Endothelial cell of umbilical vein (primary cell): ENCODE measurements around the gene FANCG. TPM values are rescaled to one million over a fixed set of nuclear protein-coding genes. Genes with fewer than 3 reads are reported as not detected.

ENCODE experiments used
- BruUV-seq: library from RNA; stranded (reverse); fragments of 400-500 nt; replicated peaks from 2 replicates; lab custom pipeline; 2021; lab: Mats Ljungman, UMichigan
- CTCF ChIA-PET: fragments of 300-600, 350-600 bp; sonication (Branson Sonifier 250); formaldehyde crosslinking; loops from one replicate; lab custom pipeline; 2021; ENCODE audit warnings: antibody characterized with exemption, inconsistent platforms; lab: Charles Lee
- POLR2A ChIA-PET: fragments of 300-600, 350-600 bp; sonication (Branson Sonifier 250); formaldehyde crosslinking; loops from one replicate; lab custom pipeline; 2021; ENCODE audit warnings: antibody characterized with exemption, inconsistent platforms; lab: Charles Lee
- DNase-seq: peaks from one replicate; pipeline ENCODE4 v3.0.0-alpha.2; 2011; ENCODE audit warnings: low read depth, low spot score
- FAIRE-seq: peaks from 2 replicates; lab custom pipeline; 2011; peaks lifted over from hg19 to GRCh38; lab: Jason Lieb, UNC
- H2AFZ ChIP-seq: 2 replicates; pipeline ENCODE4 v1.6.0; 2012; ENCODE audit warnings: low read depth, low read length, control low read depth, inconsistent platforms
- H3K27ac ChIP-seq: 2 replicates; pipeline ENCODE4 v1.5.1; 2011; ENCODE audit warnings: low read depth, mild to moderate bottlenecking, control low read depth, low read length, moderate library complexity; ENCODE audit not compliant: insufficient read depth
- H3K27me3 ChIP-seq, 2 experiments: 2 replicates each; pipeline versions ENCODE4 v1.6.0 to v1.6.1; 2011; ENCODE audit warnings: low read length in 2 of 2, mixed read lengths in 1 of 2; ENCODE audit not compliant: control insufficient read depth in 2 of 2, insufficient read depth in 2 of 2
- H3K36me3 ChIP-seq, 2 experiments: 2 replicates in 1 of 2; 3 replicates in 1 of 2; pipeline ENCODE4 v1.5.1; 2011; ENCODE audit warnings: low read length in 2 of 2, mild to moderate bottlenecking in 1 of 2, moderate library complexity in 1 of 2; ENCODE audit not compliant: control insufficient read depth in 2 of 2, insufficient read depth in 2 of 2; ENCODE audit errors: extremely low read depth in 1 of 2
- H3K4me1 ChIP-seq: 3 replicates; pipeline ENCODE4 v1.5.1; 2011; ENCODE audit warnings: mild to moderate bottlenecking, low read length; ENCODE audit not compliant: control insufficient read depth, insufficient read depth; ENCODE audit errors: extremely low read depth
- H3K4me2 ChIP-seq: 2 replicates; pipeline ENCODE4 v1.6.1; 2011; ENCODE audit warnings: low read length, control low read depth, mixed read lengths; ENCODE audit not compliant: insufficient read depth
- H3K4me3 ChIP-seq, 3 experiments: fragments of 200-600 bp in 1 of 3; sonication (generic), shearing (Covaris generic) in 1 of 3; replicated peaks in 1 of 3; 2 replicates each; pipeline ENCODE4 v1.5.1; 2011 to 2016; ENCODE audit warnings: control low read depth in 3 of 3, low read length in 3 of 3, mild to moderate bottlenecking in 2 of 3, inconsistent platforms in 1 of 3, low read depth in 1 of 3, moderate library complexity in 1 of 3; ENCODE audit not compliant: insufficient read depth in 1 of 3
- H3K79me2 ChIP-seq: 2 replicates; pipeline ENCODE4 v1.6.0; 2012; ENCODE audit warnings: low read length, inconsistent platforms; ENCODE audit not compliant: control insufficient read depth, insufficient read depth
- H3K9ac ChIP-seq: replicated peaks from 2 replicates; pipeline ENCODE3; 2011; ENCODE audit warnings: low read length, control low read depth; ENCODE audit not compliant: insufficient read depth; ENCODE audit errors: extremely low read depth
- H3K9me1 ChIP-seq: replicated peaks from 3 replicates; pipeline ENCODE4 v1.6.0; 2011; ENCODE audit warnings: mild to moderate bottlenecking, low read length; ENCODE audit not compliant: control insufficient read depth, insufficient read depth; ENCODE audit errors: extremely low read depth
- H3K9me3 ChIP-seq: replicated peaks from 2 replicates; pipeline ENCODE4 v1.5.1; 2012; ENCODE audit warnings: low read length, inconsistent platforms; ENCODE audit not compliant: control insufficient read depth, insufficient read depth
- H4K20me1 ChIP-seq: replicated peaks from 2 replicates; pipeline ENCODE3; 2011; ENCODE audit warnings: mild to moderate bottlenecking, low read length; ENCODE audit not compliant: control insufficient read depth, insufficient read depth; ENCODE audit errors: extremely low read depth
- EZH2 ChIP-seq: IDR thresholded peaks from 2 replicates; pipeline ENCODE4 v1.6.1; 2012; ENCODE audit warnings: borderline replicate concordance, low read depth, mild to moderate bottlenecking, moderate library complexity, low read length, inconsistent platforms; ENCODE audit not compliant: severe bottlenecking
- FOS ChIP-seq: IDR thresholded peaks from 2 replicates; pipeline ENCODE4 v1.6.1; 2011; ENCODE audit warnings: mild to moderate bottlenecking, low read length, moderate library complexity, borderline replicate concordance; ENCODE audit not compliant: insufficient read depth
- GATA2 ChIP-seq: IDR thresholded peaks from 2 replicates; pipeline ENCODE4 v1.7.0; 2011; ENCODE audit warnings: low read depth, mild to moderate bottlenecking, moderate library complexity, mixed read lengths, low read length; ENCODE audit not compliant: insufficient read length, insufficient read depth
- JUN ChIP-seq: IDR thresholded peaks from 2 replicates; pipeline ENCODE4 v1.6.1; 2011; ENCODE audit warnings: borderline replicate concordance, low read depth; ENCODE audit not compliant: insufficient read length, insufficient read depth
- MAX ChIP-seq: IDR thresholded peaks from 2 replicates; pipeline ENCODE4 v1.6.1; 2011; ENCODE audit not compliant: insufficient read depth, insufficient read length
- MYC ChIP-seq: IDR thresholded peaks from one replicate; pipeline ENCODE4 v1.6.1; 2011; ENCODE audit warnings: mild to moderate bottlenecking, low read depth, low read length
- POLR2A ChIP-seq: IDR thresholded peaks from 2 replicates; pipeline ENCODE4 v1.6.1; 2012; ENCODE audit warnings: low read depth, mild to moderate bottlenecking, control low read depth, low read length
- POLR2AphosphoS5 ChIP-seq: IDR thresholded peaks from 2 replicates; pipeline ENCODE4 v1.6.1; 2012; ENCODE audit warnings: low read depth, mild to moderate bottlenecking, control low read depth, low read length, moderate library complexity; ENCODE audit not compliant: insufficient read depth
- dilution Hi-C: fragments of 300-500 bp; cut with MboI; formaldehyde crosslinking; loops from one replicate; pipeline ENCODE4 v1.15.0; 2019; ENCODE audit warnings: low sequenced_read_pairs; ENCODE audit not compliant: extremely low pct_ligation_motif_present
- intact Hi-C: fragments of 100-400 bp; cut with micrococcal nuclease; formaldehyde crosslinking; loops from one replicate; pipeline ENCODE4 v1.10.0; 2022
- polyA plus RNA-seq, 4 experiments: library from polyadenylated mRNA; depleted of rRNA in 3 of 4; stranded (reverse) in 3 of 4; unstranded in 1 of 4; fragments of >200 nt; gene quantifications; 2 replicates each; pipeline versions ENCODE4 v1.2.1 to v1.2.3, GENCODE V29; 2011 to 2012; ENCODE audit warnings: missing spikeins in 1 of 4
- total RNA-seq: library from RNA; stranded (reverse); gene quantifications from 2 replicates; pipeline ENCODE4 v1.2.3, GENCODE V29; 2021
- TF ChIP-seq, protein P1 (sequence below), 2 donors: IDR thresholded peaks; 1 replicate in 1 of 2; 2 replicates in 1 of 2; pipeline ENCODE4 v1.5.1; 2011; ENCODE audit warnings: low read length in 2 of 2, mild to moderate bottlenecking in 2 of 2, moderate library complexity in 2 of 2, control low read depth in 1 of 2, inconsistent platforms in 1 of 2, low read depth in 1 of 2; ENCODE audit not compliant: insufficient read depth in 1 of 2; ENCODE audit errors: extremely low read depth in 1 of 2

Gene FANCG
- total and polyA plus RNA-seq, 2 donors (not counting 3 experiments of a cell fraction or from before 2014, with no cell fraction given): 31.6 to 58.0 TPM

DNA sequence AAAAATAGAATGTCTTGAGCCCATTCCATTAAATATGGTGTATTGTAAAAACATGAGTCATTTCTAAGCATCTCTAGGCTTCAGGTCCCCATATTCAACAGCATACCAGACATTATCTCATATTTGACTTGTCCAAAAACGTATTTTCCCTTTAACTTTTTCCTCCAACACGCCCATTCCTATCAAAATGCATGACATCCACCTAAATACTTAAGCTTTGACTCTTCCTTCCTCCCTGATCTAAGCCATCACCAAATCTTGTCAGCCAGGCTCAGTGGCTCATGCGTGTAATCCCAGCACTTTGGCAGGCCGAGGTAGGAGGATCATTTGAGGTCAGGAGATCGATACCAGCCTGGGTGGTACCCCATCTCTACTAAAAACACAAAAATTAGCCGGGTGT, 31.2 kb downstream of the FANCG start:
- DNase-seq: no peak
- dilution Hi-C loops: no loop called here
- Histone ChIP-seq H3K4me2 (no peak overlapping the region), H3K4me1 (no peaks in the 10 kb centered on the region), H3K79me2 (no peaks in the 10 kb centered on the region), H3K9me1 (no peaks in the 10 kb centered on the region), H3K9me3 (no peaks in the 10 kb centered on the region), H2AFZ (no peak overlapping the region), H3K9ac (no peak overlapping the region), H3K36me3 (peaks cover 4 to 7% of the 10 kb centered on the region in 2 experiments), H3K4me3 (no peak overlapping the region), H3K27ac (no peak overlapping the region), H4K20me1 (no peaks in the 10 kb centered on the region), H3K27me3 (no peaks in the 10 kb centered on the region)
- POLR2A ChIA-PET: no interaction called here
- TF ChIP-seq MAX: no peak
- TF ChIP-seq JUN: no peak
- TF ChIP-seq GATA2: no peak
- TF ChIP-seq MYC: no peak
- no peak for TF ChIP-seq EZH2
- TF ChIP-seq FOS: no peak
- TF ChIP-seq POLR2A: no peak
- TF ChIP-seq, protein P1, sequence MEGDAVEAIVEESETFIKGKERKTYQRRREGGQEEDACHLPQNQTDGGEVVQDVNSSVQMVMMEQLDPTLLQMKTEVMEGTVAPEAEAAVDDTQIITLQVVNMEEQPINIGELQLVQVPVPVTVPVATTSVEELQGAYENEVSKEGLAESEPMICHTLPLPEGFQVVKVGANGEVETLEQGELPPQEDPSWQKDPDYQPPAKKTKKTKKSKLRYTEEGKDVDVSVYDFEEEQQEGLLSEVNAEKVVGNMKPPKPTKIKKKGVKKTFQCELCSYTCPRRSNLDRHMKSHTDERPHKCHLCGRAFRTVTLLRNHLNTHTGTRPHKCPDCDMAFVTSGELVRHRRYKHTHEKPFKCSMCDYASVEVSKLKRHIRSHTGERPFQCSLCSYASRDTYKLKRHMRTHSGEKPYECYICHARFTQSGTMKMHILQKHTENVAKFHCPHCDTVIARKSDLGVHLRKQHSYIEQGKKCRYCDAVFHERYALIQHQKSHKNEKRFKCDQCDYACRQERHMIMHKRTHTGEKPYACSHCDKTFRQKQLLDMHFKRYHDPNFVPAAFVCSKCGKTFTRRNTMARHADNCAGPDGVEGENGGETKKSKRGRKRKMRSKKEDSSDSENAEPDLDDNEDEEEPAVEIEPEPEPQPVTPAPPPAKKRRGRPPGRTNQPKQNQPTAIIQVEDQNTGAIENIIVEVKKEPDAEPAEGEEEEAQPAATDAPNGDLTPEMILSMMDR (IDR thresholded peaks at IDR 0.05; ENCODE audit: extremely low read depth in 1 of 2, insufficient read depth in 1 of 2, low read depth in 1 of 2, low read length in 2 of 2): no peak
- TF ChIP-seq POLR2AphosphoS5: no peak
- intact Hi-C loops: no loop called here
- no TSS peak for BruUV-seq
- CTCF ChIA-PET: interaction anchor here (1.7 kb wide), 1 partner anchor 149 kb away, joined by 6 read pairs; no protein-coding TSS in a partner anchor
- no peak for FAIRE-seq
